Body of pancreas (tissue), 4 donors: ENCODE measurements around the gene CRYBA4. TPM values are rescaled to one million over a fixed set of nuclear protein-coding genes. Genes with fewer than 3 reads are reported as not detected.

Experiments
- ATAC-seq: fragments of 150-250 bp; one replicate; pipeline ENCODE4 v1.9.1; 2016
- DNase-seq, 4 donors: peaks; one replicate each; pipeline ENCODE4 v3.0.0-alpha.2; 2019
- H3K27ac ChIP-seq, 4 donors: fragments of 200-600 bp; sonication (generic); 1 replicate in 3 of 4; 2 replicates in 1 of 4; pipeline versions ENCODE4 v1.5.1 to v1.6.1; 2016 to 2019; ENCODE audit warnings: mild to moderate bottlenecking in 1 of 4, mixed read lengths in 1 of 4, moderate library complexity in 1 of 4
- H3K27me3 ChIP-seq, 2 donors: fragments of 200-600 bp; sonication (generic); one replicate each; pipeline ENCODE4 v1.6.0; 2016; ENCODE audit warnings: mild to moderate bottlenecking in 1 of 2
- H3K36me3 ChIP-seq, 2 donors: fragments of 200-600 bp; sonication (generic); replicated peaks in 1 of 2; 2 replicates each; pipeline ENCODE4 v1.5.1; 2016; ENCODE audit warnings: low read depth in 2 of 2; ENCODE audit not compliant: insufficient read depth in 1 of 2
- H3K4me1 ChIP-seq: fragments of 200-600 bp; sonication (generic); one replicate; pipeline ENCODE4 v1.6.0; 2016
- H3K4me3 ChIP-seq, 2 donors: fragments of 200-600 bp; sonication (generic); 1 replicate in 1 of 2; 2 replicates in 1 of 2; pipeline ENCODE4 v1.5.1; 2016 to 2019
- H3K9me3 ChIP-seq, 3 donors: fragments of 200-600 bp; sonication (generic); 1 replicate in 2 of 3; 2 replicates in 1 of 3; pipeline ENCODE4 v1.5.1; 2016
- POLR2A ChIP-seq, 3 donors: fragments of 450-650 bp; IDR thresholded peaks; one replicate each; pipeline ENCODE4 v1.6.1; 2016; ENCODE audit warnings: antibody characterized with exemption in 3 of 3, mild to moderate bottlenecking in 2 of 3
- WGBS, 2 donors: methylation state at CpG; one replicate each; pipeline ENCODE4 v1.1.5; 2017; 5-methylcytosine and 5-hydroxymethylcytosine counted together
- intact Hi-C: fragments of 100-400 bp; cut with DNase I; formaldehyde crosslinking; loops from one replicate; pipeline ENCODE4 v1.15.1; 2023
- small RNA-seq: library from RNA; depleted of rRNA; stranded (forward); fragments of <200 nt; gene quantifications from one replicate; pipeline ENCODE3, GENCODE V24; 2016
- total RNA-seq, 2 donors: library from RNA; depleted of rRNA; stranded (reverse); fragments of >200 nt; gene quantifications; one replicate each; pipeline ENCODE4 v1.1.0, GENCODE V29; 2016
- TF ChIP-seq, protein P1 (sequence below), 7 experiments: fragments of 450-650 bp in 4 of 7; fragments of 200-600 bp in 3 of 7; sonication (generic) in 3 of 7; IDR thresholded peaks; one replicate each; pipeline ENCODE4 v1.5.1; 2016 to 2019; ENCODE audit warnings: antibody characterized with exemption in 7 of 7

CRYBA4 gene
- total RNA-seq, 2 donors from 2014 or later, result not detected

DNA sequence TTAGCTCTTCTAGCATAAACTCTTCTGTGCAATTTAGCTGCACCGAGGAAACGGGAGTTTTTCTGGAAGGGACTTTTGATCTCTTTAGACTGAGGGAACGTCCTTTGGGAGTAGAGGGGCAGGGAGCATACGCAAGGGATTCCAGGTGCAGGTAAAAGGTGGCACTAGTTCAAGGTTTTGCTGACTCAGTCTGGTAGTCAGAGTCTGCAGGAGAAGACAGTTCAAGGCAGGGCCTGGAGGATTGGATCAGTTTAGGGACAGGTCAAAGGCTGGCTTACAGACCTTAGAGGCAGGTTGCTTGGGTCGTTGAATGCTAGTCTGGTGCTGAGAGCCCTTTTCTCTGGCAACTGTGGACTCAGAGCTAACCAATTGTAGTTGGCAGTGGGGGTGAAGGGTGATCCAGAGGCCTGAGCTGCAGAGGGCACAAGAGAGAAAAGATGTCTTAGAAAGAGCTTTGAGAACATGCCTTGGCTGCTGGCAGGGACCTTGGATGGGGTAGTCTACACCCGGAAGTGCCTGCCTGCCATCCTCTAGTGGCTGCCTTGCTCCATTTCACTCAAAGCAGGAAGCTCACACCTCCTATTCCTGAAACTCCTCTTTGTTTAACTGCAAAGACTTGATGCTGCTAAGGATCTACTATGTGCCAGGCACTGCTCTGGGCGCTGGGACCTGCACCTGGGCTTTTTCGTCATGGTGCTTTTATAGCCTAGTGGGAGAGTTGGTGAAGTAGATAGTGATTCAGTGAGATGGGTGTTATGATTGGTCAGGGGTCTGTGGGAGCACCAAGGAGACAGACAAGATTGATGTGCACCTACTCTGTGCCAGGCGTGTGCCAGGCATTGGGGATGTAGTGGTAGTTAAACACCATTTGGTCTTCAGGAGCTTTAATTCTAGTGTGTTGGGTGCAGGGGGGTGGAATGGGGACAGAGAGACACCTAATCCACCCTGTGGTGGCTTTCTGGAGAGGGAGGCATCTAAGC, 52.7 kb downstream of the CRYBA4 start:
- Histone ChIP-seq H3K4me1 (peaks cover 36% of the 10 kb centered on the region), H3K27me3 (no peaks in the 10 kb centered on the region), H3K9me3 (no peaks in the 10 kb centered on the region), H3K36me3 (no peaks in the 10 kb centered on the region), H3K4me3 (no peak overlapping the region), H3K27ac (no peak overlapping the region)
- no peak for DNase-seq
- ATAC-seq, result no peak
- TF ChIP-seq POLR2A (IDR thresholded peaks at IDR 0.05), result no peak
- TF ChIP-seq, protein P1, sequence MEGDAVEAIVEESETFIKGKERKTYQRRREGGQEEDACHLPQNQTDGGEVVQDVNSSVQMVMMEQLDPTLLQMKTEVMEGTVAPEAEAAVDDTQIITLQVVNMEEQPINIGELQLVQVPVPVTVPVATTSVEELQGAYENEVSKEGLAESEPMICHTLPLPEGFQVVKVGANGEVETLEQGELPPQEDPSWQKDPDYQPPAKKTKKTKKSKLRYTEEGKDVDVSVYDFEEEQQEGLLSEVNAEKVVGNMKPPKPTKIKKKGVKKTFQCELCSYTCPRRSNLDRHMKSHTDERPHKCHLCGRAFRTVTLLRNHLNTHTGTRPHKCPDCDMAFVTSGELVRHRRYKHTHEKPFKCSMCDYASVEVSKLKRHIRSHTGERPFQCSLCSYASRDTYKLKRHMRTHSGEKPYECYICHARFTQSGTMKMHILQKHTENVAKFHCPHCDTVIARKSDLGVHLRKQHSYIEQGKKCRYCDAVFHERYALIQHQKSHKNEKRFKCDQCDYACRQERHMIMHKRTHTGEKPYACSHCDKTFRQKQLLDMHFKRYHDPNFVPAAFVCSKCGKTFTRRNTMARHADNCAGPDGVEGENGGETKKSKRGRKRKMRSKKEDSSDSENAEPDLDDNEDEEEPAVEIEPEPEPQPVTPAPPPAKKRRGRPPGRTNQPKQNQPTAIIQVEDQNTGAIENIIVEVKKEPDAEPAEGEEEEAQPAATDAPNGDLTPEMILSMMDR (IDR thresholded peaks at IDR 0.05), result no peak
- intact Hi-C loops, result no loop called here
- WGBS, 2 donors, result 62% methylated on average over 9 of the region's 9 CpGs

GRCh38 chr22:26675687-26676268, 54.0 kb downstream of the CRYBA4 start:
- Histone ChIP-seq H3K27ac (no peak overlapping the region), H3K27me3 (no peaks in the 10 kb centered on the region), H3K4me3 (no peak overlapping the region), H3K36me3 (no peaks in the 10 kb centered on the region), H3K4me1 (peaks cover 29% of the 10 kb centered on the region), H3K9me3 (no peaks in the 10 kb centered on the region)
- TF ChIP-seq, protein P1 (IDR thresholded peaks at IDR 0.05), result no peak
- no peak for TF ChIP-seq POLR2A (IDR thresholded peaks at IDR 0.05)
- intact Hi-C loops, result no loop called here
- DNase-seq (no peak), ATAC-seq (no peak)
- WGBS, 2 donors, result 96% methylated on average over 4 of the region's 4 CpGs

DNA sequence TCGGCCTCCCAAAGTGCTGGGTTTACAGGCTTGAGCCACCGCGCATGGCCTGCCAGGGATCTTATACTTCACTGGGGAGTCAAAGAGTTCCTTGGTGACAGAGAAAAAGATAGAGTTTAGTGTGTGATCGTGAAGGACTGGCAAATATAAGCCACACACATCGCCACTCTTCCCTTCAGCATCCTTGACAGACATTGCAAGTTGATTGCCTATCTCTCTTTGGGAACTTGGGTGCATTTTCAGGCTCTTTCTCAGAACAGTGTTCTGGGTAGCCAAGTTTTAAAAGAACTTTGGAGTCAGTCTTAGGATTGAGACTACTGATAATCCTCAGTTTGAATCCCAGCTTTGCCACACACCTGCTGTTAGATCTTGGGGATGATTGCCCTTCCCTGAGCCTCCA, 55.5 kb downstream of the CRYBA4 start:
- H3K27ac ChIP-seq, result no peak overlapping the region
- no peak for TF ChIP-seq POLR2A (IDR thresholded peaks at IDR 0.05)
- TF ChIP-seq, protein P1 (IDR thresholded peaks at IDR 0.05), result no peak
- H3K9me3 ChIP-seq, result no peaks in the 10 kb centered on the region
- no peak for DNase-seq
- no peak overlapping the region for H3K4me3 ChIP-seq
- ATAC-seq, result no peak
- no peaks in the 10 kb centered on the region for H3K27me3 ChIP-seq
- no peaks in the 10 kb centered on the region for H3K36me3 ChIP-seq
- H3K4me1 ChIP-seq, result peaks cover 26% of the 10 kb centered on the region
- intact Hi-C loops, result no loop called here
- 87 to 90% methylated on average over 5 of the region's 5 CpGs for WGBS, 2 donors

DNA sequence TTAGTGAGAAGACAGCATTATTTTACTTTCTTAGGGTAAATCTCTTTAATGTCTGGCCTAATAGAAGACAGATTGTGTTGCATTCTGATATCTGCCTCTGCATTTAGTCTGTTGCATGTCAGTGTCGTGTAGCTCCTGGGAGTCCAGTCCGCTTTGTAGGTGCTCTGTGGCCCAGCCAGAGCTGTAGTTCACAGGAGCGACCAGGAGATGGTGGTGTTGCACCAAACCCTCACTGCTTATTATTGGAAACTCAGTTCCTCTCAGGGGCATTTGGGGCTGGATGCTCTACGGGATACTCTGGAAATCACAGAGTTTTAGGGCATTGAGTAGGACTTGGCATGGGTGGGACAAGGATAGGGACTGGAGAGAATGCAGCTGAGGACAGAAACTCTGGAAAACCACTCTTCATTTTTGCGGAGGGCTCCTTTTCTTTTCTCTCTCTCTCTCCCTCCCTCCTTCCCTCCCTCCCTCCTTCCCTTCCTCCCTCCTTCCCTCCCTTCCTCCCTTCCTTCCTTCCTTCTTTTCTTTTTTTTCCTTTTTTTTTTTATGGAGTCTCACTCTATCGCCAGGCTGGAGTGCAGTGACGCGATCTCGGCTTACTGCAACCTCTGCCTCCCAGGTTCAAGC, 57.4 kb downstream of the CRYBA4 start:
- intact Hi-C loops, result no loop called here
- ATAC-seq, result peak; percentile 80

More for the DNA sequence above, 57.4 kb downstream of the CRYBA4 start:
- 48 to 52% methylated on average over 9 of the region's 9 CpGs for WGBS, 2 donors
- Histone ChIP-seq H3K27ac (no peak overlapping the region), H3K4me3 (no peak overlapping the region), H3K9me3 (no peaks in the 10 kb centered on the region), H3K4me1 (peaks cover 14% of the 10 kb centered on the region), H3K36me3 (no peaks in the 10 kb centered on the region), H3K27me3 (no peaks in the 10 kb centered on the region)
- TF ChIP-seq, protein P1 (IDR thresholded peaks at IDR 0.05), result peak; percentile 76 to 91 (median 84)
- TF ChIP-seq POLR2A (IDR thresholded peaks at IDR 0.05), result no peak
- peak; percentile 67 to 81 (median 75) for DNase-seq

Small RNA genes lying within 50 kb of the gene (small RNA-seq; reads per million reads assigned to genes)
- gene RF01874, result not detected

Other genes with a start within 250 kb of the CRYBA4 start
- gene ASPHD2, start 192.7 kb upstream of the CRYBA4 start, total RNA-seq, result 1 to 10 TPM in 1 of 2 donors, under 1 TPM in 1; 0.33 to 1.6 TPM
- gene HPS4, start 138.2 kb upstream of the CRYBA4 start, total RNA-seq, result 10 to 100 TPM; 28.3 to 42.5 TPM
- 1 to 10 TPM; 5.3 to 7.5 TPM for gene SRRD, start 138.1 kb upstream of the CRYBA4 start, total RNA-seq
- 10 to 100 TPM; 26.2 to 32.3 TPM for gene TFIP11, start 109.5 kb upstream of the CRYBA4 start, total RNA-seq
- gene TPST2, start 31.8 kb upstream of the CRYBA4 start, total RNA-seq, result 100 to 1,000 TPM; 547 to 586 TPM
- under 1 TPM in 1 of 2 donors, not detected in 1; 0.52 TPM for gene CRYBB1, start 3.9 kb upstream of the CRYBA4 start, total RNA-seq
- gene MIAT, start 35.6 kb downstream of the CRYBA4 start, total RNA-seq, result 1 to 10 TPM; 1.0 to 2.6 TPM